HG03196 (cell line): ENCODE data around the gene OR6C1.
"Not testable (repeated sequence)": the region's sequence is repeated elsewhere in the genome, so short reads cannot be mapped to it uniquely, and the experiment has no call there.

Experiments used
- ATAC-seq: cut with Tn5 transposase; IDR thresholded peaks from one replicate; pipeline ENCODE4 v1.9.1; 2021; ENCODE audit not compliant: unreplicated experiment

Gene OR6C1

GRCh38 chr12:55314043-55314442 lies at the start of gene OR6C1:
Gene OR6C1, plus strand, starts transcription at chr12:55314343. Its CDS starts 6,257 bp downstream, at chr12:55320600.
- no peak for ATAC-seq

GRCh38 chr12:55280991-55281390 lies 33.2 kb upstream of the OR6C1 start:
- no peak for ATAC-seq

- ATAC-seq, result no peak
These were observed 24.1 kb upstream of the OR6C1 start for GRCh38 chr12:55289999-55290398.

GRCh38 chr12:55296469-55296868 lies 17.7 kb upstream of the OR6C1 start, which contains the start of gene OR6C6:
Gene OR6C6, minus strand, starts transcription at chr12:55296569. Its CDS starts 1,337 bp downstream, at chr12:55295232.
- ATAC-seq, result no peak

- ATAC-seq, result no peak
These were observed 6.1 kb downstream of the OR6C1 start for GRCh38 chr12:55320201-55320600.

- not testable (repeated sequence) for ATAC-seq
These were observed 11.7 kb downstream of the OR6C1 start for GRCh38 chr12:55325801-55326200.

- ATAC-seq, result no peak
These were observed 16.3 kb downstream of the OR6C1 start, which contains the start of gene OR6C3 for GRCh38 chr12:55330446-55330845. Gene OR6C3, plus strand, starts transcription at chr12:55330746. Its CDS starts 955 bp downstream, at chr12:55331701.

GRCh38 chr12:55336002-55336401 lies 21.9 kb downstream of the OR6C1 start:
- no peak for ATAC-seq

- ATAC-seq, result not testable (repeated sequence)
These were observed 41.2 kb downstream of the OR6C1 start for GRCh38 chr12:55355338-55355737.

GRCh38 chr12:55362675-55363074 lies 48.5 kb downstream of the OR6C1 start, which contains the start of gene OR6C75:
Gene OR6C75, plus strand, starts transcription at chr12:55362975. Its CDS starts 2,136 bp downstream, at chr12:55365111.
- ATAC-seq, result no peak

- no peak for ATAC-seq
These were observed 50.9 kb downstream of the OR6C1 start for GRCh38 chr12:55365086-55365485.
